Effector CD4-positive, alpha-beta T cell (primary cell): ENCODE measurements around the gene CCDC51.
"Not testable (repeated sequence)": the region's sequence is repeated elsewhere in the genome, so short reads cannot be mapped to it uniquely, and the experiment has no call there.

Source experiments
- DNase-seq: peaks from one replicate; pipeline ENCODE4 v3.0.0-alpha.2; 2020

Gene CCDC51

DNA sequence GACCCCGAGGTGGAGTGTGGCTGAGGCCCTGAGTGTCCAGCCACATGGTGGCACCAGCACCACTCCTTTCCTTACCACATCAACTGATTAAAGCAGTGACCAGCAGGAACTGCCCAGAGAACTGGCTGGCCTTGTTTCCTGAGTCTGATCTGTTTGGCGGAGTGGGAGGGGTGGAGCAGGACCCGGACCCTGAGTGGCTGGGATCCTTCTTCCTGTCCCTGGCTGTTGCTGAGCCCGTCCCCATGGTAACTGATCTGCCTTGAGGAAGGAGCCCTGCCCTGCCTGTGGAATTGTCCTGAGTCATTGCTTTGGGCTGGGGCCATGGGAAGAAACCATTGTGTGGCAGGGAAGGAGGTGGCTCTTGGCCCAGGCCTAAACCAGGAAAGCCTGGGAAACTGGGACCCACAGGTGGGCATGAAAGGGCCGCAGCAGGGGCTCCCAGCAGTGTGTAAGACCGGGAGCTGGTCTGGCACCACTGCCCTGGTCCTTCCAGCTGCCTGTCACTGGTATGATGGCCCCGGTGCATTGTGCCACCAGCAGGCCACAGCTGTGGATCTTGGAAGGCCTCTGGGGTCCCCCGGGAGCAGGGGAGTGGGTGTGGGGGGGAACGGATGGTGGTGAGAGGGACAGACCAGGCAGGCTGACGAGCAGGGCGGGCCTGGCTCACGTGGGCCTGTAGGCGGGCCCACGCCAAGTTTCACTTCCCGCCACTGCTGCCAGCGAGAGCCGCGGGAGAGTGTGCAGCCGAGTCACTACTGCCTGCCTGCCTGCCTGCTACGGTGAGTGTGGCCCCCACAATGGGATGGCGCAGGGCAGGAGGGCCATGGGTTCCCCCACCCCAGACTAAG is 25.8 kb upstream of the CCDC51 start:
- peak; percentile 67 for DNase-seq

DNA sequence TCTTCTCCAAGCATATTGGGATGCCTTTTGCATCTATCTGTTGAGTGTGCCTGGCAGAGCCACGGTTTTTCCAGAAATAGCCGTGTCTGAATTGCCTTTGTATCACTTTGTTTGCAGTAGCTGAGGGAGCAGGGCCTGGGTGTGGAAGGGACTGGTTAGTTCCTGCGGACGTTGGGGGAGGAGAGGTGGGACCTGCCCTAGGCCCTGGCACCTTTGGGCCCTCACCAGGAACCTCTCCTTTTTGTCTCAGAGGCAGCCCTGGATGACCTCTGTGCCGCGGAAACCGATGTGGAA is 25.3 kb upstream of the CCDC51 start:
- no peak for DNase-seq

DNA sequence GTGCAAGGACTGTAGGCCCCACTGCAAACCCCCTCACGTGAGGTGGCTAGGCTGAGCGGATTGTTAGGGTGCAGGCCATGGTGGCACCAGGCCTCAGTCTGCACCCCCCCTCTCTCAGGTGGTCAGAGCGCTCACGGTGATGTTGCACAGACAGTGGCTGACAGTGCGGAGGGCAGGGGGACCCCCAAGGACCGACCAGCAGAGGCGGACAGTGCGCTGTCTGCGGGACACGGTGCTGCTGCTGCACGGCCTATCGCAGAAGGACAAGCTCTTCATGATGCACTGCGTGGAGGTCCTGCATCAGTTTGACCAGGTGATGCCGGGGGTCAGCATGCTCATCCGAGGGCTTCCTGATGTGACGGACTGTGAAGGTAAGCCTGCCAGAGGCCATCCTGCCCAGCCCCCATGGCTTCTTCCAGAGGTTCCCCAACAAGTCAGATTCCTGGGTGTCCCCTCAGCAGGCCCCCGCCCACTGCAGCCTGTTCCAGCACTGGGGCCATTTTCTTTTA is 24.8 kb upstream of the CCDC51 start:
- DNase-seq, result no peak

DNA sequence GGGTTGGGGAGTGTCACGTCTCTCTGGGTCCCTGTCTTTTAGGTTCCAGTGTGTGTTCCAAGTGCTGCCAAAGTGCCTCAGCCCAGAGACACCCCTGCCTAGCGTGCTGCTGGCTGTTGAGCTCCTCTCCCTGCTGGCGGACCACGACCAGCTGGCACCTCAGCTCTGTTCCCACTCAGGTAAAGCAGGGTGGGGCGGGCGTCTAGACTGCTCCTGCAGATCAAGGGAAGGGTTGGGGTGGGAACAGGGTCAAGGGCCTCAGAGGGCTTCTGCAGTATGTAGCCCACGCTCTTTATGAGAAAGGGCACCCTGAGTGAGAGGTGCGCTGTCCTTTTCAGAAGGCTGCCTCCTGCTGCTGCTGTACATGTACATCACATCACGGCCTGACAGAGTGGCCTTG is 23.8 kb upstream of the CCDC51 start:
- DNase-seq, result no peak

DNA sequence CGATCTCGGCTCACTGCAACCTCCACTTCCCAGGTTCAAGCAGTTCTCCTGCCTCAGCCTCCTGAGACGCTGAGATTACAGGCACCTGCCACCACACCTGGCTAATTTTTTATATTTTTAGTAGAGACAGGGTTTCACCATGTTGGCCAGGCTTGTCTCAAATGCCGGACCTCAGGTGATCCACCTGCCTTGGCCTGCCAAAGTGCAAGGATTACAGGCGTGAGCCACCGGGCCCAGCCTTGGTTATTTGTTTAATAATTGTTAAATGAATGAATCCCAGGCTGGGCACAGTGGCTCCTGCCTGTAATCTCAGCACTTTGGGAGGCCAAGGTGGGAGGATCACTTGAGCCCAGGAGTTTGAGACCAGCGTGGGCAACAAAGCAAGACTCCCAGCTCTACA is 21.8 kb upstream of the CCDC51 start:
- not testable (repeated sequence) for DNase-seq

DNA sequence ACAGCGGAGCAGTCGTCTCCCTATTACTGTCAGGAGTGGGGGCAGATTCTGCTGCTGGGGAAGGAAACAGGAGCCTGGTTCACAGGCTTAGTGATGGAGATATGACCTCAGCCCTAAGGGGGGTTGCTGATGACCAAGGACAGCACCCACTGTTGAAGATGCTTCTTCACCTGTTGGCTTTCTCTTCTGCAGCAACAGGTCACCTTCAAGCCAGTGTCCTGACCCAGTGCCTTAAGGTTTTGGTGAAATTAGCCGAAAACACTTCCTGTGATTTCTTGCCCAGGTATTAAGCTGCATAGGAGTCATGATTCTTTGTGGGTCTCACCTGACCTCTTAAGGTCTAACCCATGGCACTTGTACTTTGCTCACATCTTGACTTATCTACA is 20.6 kb upstream of the CCDC51 start:
- no peak for DNase-seq

DNA sequence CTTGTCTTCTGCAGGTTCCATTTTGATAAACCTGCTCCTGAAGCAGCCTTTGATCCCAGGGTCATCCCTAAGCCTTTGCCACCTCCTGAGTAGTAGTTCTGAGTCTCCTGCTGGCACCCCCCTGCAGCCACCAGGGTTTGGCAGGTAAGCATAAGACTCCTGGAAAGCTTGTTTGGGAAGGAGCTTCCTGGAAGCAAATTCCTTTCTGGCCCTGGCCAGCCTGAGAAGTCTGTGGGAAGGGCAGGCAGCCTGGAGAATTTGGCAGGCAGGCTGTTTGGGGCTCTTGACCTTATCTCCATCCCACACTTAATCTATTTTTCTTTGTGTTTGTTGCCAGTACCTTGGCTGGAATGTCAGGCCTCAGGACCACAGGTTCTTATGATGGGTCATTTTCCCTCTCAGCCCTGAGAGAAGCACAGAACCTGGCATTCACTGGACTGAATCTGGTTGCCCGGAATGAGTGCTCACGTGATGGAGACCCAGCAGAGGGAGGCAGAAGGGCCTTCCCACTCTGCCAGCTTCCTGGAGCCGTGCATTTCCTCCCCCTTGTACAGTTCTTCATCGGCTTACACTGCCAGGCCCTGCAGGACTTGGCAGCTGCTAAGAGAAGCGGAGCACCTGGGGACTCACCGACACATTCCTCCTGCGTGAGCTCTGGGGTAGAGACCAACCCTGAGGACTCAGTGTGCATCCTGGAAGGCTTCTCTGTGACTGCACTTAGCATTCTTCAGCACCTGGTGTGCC is 20.0 kb upstream of the CCDC51 start:
- no peak for DNase-seq

DNA sequence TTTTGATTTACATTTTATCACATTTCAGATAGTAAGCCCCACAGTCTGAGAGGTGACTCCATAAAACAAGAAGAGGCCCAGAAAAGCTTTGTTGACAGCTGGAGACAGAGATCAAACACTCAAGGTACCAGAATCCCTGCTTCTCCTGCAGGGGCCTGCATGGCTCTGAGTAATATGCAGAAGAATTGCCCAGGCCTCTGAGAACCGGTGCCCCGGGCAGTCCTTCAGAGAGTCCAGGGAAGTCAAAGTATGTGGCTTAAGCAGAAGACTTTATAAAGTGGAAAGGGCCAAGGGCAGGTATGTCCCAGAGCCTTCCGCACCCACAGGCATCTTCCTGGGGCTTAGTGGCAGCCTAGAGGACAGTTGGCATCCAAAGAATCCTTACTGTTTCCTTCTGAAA is 19.4 kb upstream of the CCDC51 start:
- no peak for DNase-seq

DNA sequence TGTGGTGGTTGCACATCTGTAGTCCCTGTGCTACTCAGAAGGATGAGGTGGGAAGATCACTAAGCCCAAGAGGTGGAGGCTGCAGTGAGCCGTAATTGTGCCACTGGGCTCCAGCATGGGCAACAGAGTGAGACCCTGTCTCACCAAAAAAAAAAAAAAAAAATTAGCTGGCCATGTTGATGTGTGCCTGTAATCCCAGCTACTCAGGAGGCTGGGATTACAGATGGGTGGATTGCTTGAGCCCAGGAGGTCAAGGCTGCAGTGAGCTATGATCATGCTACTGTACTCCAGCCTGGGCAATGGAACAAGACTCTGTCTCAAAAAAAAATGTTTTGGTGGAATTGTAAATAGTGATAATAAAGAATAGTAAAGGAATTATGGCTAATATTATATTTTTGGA is 16.5 kb upstream of the CCDC51 start:
- no peak for DNase-seq

DNA sequence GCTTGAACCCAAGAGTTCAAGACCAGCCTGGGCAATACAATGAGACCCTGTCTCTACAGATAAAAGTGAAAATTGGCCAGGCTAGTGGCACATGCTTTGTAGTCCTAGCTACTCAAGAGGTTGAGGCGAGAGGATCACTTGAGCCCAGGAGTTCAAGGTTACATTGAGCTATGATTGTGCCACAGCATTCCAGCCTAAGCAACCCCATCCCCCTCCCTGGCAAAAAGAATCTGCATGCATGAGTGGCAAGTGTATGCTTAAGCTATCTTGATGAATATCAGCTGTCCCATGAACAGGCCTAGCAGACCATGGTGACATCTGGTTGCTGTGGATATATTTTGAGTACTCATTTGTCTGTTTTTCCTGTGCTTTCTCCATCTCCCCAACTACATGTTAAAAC is 11.4 kb upstream of the CCDC51 start:
- no peak for DNase-seq

DNA sequence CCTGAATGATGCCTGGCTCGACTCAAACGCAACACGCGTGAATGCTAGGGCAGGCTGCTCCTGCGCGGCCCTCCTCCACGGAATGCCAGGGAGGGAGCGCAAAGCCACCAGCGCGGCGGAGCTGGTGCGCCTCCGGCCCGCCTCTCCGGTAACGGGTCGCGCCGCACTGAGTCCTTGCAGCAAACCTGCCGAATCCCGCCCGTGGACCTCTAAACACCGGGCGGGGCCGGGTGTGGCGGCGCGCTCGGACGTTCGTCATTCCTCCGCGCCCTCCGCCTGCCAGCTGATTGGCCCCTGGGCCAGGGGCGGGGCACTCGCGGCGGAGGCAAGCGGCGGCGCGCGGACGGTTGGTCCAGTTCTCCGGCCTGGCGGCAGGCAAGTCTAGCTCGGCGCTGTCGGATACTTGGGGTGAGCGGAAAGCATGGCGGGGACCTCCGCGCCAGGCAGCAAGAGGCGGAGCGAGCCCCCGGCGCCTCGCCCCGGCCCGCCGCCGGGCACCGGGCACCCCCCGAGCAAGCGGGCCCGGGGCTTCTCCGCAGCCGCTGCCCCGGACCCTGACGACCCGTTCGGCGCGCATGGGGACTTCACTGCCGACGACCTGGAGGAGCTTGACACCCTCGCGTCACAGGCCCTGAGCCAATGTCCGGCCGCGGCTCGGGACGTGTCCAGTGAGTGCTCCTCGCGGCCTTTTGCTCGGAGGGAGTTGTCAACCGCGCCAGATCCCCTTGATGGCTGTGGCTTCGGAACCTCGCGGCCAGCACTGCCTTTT is 6.7 kb upstream of the CCDC51 start, which contains the start of gene ATRIP:
ATRIP (plus strand) TSS at position 313 of the 769 bp plus-strand sequence; CDS start at position 422, 109 bp downstream.
- DNase-seq, result peak; percentile 84

DNA sequence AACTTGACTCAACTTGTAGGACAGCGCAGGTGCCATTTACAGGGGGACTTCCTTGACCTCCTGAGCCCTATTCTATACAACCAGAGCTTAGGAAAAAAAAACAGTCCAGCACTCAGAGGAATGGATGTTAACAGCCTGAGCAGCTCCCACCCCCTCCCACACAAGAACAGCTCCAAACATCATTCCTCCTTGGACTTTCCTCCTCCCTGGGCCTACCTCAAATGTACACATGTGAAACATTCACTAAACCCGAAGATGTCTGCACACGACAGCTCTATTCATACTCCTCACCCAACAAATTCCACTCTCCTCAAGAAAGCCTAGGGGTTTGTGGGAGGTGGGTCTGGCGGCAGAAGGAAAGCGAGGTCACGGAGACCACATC is 6.1 kb upstream of the CCDC51 start:
- no peak for DNase-seq

DNA sequence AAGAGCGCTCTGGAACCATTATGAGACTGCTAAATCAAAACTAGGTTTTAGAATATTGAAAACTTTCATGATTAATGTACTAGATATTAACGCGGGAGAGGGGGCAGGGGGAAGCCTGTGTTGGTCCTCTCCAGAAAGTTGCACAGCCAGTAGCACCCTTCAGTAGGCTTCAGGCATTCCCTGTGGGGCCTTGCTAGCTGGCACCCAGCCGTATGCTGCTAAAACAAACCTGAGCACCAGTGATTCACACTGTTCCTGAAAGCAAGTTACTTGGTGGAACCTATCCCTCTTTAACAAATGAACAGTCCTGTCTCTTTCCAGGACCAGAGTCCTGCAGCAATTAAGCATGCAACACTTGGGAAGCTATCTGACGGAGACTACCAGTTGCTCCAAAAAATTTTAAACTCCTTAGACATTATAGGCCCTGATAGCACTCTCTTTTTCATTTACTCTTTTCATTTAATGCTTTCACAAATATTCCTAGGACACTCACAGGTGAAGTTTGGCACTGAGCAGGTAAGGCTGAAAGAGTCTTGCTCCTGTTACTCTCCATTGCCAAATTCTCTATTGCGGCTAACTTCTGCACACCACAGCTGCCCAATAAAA is 5.5 kb upstream of the CCDC51 start:
- no peak for DNase-seq

DNA sequence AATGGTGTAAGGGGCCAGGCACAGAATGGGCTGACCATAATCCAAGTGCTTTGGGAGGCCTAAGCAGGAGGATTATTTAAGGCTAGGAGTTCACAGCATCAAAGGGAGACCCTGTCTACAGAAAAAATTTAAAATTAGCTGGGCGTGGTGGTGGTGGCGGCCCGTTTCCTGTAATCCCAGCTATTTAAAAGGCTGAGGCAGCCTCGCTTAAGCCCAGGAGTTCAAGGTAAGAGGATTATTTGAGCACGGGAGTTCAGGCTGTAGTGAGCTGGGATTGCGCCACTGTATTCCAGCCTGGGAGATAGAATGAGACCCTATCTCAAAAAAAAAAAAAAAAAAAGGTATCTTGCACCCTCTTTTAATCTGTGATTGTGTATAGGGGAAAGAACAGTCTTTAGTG is 2.0 kb upstream of the CCDC51 start:
- DNase-seq, result no peak

DNA sequence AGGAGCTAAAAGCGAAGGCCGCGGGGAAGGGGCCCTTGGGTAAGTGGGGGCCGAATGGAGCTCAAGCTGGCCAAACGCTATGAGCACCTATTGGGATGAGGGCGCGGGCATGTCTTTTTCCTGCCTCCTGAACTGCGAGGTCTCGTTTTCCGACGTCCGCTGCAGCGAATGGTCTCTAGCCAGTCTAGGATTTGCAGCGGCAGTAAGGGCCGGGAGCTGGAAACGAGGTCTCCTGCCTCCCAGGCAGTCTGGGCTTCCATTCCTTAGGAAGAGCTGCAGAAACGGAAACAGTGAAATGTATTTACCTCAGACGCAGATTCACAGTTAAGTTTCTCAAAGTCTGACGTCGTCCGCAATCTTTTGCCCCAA is 655 bp upstream of the CCDC51 start:
- DNase-seq, result no peak

DNA sequence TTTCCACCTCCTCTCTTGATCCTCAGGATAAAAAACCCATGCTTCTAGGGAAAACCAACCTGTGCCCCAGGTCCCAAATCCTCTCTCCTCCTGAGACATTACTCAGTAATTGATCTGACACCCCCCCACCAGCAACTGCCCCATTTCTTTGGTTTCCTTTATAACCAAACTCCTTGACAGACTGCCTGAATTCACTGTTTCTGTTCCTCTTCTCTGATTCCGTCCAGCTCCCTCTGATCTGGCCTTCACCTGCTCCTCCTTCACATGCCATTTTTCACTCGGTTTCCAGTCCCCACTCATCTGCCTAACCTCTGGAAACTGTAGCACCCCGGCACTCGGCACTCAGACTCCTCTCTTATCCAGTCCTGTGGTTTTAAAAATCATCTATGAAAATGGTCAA is 2.1 kb downstream of the CCDC51 start:
- DNase-seq, result no peak

DNA sequence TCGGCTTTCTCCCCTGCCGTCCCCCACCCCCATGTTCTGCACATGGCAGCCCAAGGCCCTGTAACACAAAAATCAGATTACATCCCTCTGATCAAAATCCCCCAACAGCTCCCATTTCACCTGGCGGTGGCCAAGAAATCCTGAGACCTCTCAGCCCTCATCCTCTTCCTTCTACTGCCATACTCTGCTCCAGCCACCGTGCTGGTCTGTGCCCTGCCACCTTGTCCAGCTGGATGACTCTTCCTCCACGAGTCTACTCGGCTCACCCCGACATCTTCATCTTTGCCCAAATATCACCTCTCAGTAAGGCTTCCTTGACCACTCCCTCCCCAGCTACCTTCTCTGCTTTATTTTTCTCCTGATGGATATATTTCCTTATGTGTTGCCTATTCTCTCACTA is 3.1 kb downstream of the CCDC51 start:
- no peak for DNase-seq

DNA sequence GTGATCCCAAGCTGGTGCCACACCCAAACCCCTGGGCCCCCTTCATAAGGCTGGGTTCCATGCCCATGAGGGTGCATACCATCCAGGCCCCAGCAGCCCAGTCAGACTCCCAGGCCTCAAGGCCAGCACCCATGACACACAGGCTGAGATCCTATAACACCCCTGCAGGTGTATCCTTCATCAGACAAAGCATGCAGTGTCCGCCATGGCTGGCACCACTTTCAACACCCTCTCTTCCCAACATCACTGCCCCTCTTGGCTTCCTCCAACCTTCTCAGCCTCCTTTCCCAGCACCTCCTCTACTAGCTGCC is 3.5 kb downstream of the CCDC51 start:
- no peak for DNase-seq

DNA sequence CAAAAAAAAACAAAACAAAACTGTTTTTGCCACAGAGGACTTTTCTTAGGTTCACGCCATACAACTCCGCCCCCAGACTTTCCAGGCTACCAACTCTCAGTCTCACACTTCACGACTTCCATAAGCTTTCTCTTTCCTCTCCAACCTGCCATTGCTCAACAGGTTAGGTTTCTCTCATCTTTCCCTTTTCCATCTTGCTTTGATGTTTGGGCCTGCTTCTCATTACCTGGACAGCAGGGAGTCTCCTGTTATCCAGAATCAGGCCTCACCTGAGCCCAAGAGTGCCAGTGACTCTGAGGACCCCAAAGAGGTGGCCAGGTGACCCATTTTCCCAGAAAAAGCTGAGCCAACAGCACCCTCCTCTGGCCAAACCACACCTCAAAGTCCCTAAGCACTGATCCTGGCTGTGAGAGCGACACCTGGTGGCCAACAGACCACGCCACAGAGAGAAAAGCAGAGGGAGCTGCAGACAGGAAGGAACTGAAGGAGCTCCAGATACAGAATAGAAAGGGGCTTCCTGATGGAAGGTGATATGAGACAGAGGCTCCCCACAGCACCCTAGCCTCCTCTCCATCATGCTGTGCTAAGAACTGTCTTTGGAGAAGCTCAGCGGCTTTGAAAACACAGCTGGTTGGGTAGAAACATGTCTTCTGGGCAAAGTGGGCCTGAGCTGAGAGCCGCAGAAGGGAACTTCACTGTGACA is 4.0 kb downstream of the CCDC51 start:
- DNase-seq, result peak; percentile 84

DNA sequence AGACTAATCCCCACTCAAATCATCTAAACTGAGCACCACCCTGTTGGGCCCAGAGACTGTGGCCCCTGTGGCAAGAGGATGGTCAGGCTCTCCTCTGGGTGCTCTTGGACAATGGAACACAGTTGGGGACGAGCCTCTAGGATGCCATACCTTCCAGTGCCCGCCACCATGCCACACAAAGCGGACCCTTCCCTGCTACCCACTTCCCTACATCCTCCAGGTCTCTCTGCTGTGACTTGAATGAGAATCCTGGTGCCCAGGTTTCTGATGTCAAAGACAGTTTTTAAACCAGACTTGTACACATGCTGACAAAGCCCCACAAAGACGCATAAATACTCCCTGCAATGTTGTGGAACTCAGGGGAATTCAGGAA is 4.7 kb downstream of the CCDC51 start:
- no peak for DNase-seq

DNA sequence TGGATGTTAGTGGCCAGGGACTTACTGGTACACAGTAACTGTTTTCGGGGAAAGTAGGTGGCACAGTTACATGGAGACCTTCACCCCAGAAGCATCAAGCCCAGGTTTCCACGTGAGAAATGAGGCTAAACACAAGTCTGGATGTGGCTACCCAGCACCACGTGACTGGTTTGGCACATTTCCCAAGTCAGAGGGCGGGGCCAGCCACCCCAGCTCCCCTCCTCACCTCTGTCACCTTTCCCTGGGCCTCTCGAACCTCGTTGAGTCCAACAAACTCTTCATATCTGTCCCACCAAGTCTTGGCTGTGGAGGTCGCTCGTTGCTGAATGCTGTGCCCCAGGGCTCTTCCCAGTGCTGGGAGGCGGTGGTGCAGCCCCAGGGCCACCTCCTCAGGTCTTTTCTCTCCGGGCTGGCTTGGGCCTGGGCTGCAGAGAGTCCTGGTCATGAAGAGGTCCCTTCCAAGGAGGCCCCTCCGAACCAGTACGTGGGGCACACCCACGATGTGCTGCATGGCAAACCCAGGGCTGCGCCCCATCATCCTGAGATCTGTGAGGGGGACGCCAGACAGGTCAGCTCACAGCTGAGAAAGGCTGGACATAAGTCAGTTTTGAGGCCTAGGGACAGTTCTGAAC is 5.2 kb downstream of the CCDC51 start:
- no peak for DNase-seq

DNA sequence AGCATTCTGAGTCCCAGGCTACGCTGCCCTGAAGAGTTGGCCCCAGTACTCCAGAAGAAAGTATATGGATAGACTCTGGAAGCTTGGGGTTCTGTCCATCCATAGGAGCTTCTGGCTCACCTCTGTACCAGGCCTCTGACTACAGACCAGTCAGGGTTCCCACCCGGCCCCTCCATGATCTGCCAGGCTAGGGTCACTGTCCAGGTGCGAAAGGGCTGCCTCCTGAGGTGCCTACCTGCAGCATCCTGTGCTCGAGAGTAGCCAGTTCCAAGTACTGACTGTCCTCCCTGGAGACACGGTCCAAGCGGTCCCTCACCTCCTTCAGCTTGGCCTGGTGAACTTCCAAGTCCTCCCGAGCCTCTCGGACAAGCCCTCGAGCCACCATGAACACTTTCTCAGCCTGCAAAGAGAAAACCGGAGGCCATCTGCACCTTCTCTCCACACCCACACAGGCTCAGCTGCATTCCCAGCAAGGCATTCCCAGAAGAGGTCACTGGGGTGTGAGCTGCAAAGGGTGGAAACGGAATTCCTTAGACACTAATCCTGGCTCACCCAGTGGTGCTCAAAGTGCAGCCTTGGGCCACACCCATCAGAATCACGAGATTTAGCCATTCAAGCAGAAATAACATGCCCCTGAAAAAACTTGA is 6.3 kb downstream of the CCDC51 start:
- no peak for DNase-seq
